Mesothelial cell of epicardium (in vitro differentiated cells): ENCODE data around the gene GNA12. TPM values are rescaled to one million over a fixed set of nuclear protein-coding genes. Genes with fewer than 3 reads are reported as not detected.

Source experiments
- DNase-seq, 2 experiments: peaks; one replicate each; pipeline ENCODE4 v3.0.0; 2021; ENCODE audit warnings: low spot score in 2 of 2; ENCODE audit not compliant: unreplicated experiment in 2 of 2
- H3K27ac Mint-ChIP-seq: 2 replicates; pipeline ENCODE4 v1.8.0; 2021; ENCODE audit warnings: mixed read lengths
- H3K27me3 Mint-ChIP-seq: 2 replicates; pipeline ENCODE4 v1.8.0; 2021; ENCODE audit warnings: low read depth, mixed read lengths
- H3K36me3 Mint-ChIP-seq: 2 replicates; pipeline ENCODE4 v1.8.0; 2021; ENCODE audit warnings: mixed read lengths
- H3K4me1 Mint-ChIP-seq: 2 replicates; pipeline ENCODE4 v1.8.0; 2021; ENCODE audit warnings: mixed read lengths
- H3K4me3 Mint-ChIP-seq: 2 replicates; pipeline ENCODE4 v1.8.0; 2021; ENCODE audit warnings: mild to moderate bottlenecking, moderate library complexity, mixed read lengths
- H3K9me3 Mint-ChIP-seq: 2 replicates; pipeline ENCODE4 v1.8.0; 2021; ENCODE audit warnings: mixed read lengths
- CTCF ChIP-seq: fragments of 200-600 bp; sonication (generic); IDR thresholded peaks from one replicate; pipeline ENCODE4 v1.5.0; 2021; ENCODE audit warnings: antibody characterized with exemption; ENCODE audit not compliant: unreplicated experiment
- total RNA-seq: library from RNA; stranded (reverse); gene quantifications from 3 replicates; pipeline ENCODE4 v1.2.1, GENCODE V29; 2021

Gene GNA12
- total RNA-seq, 1 donor from 2014 or later = 57.1 TPM

- Mint-ChIP-seq H3K4me3 (no peak overlapping the region), H3K27ac (no peak overlapping the region), H3K27me3 (no peaks in the 10 kb centered on the region), H3K4me1 (peaks cover 16% of the 10 kb centered on the region), H3K36me3 (peaks cover 45% of the 10 kb centered on the region), H3K9me3 (no peaks in the 10 kb centered on the region)
- DNase-seq = no peak
- TF ChIP-seq CTCF = no peak
These were observed 51.9 kb downstream of the GNA12 start for GRCh38 chr7:2792235-2792634.

- Mint-ChIP-seq H3K4me3 (no peak overlapping the region), H3K27me3 (no peaks in the 10 kb centered on the region), H3K27ac (no peak overlapping the region), H3K4me1 (peaks cover 16% of the 10 kb centered on the region), H3K9me3 (peaks cover 1% of the 10 kb centered on the region), H3K36me3 (peaks cover 52% of the 10 kb centered on the region)
- TF ChIP-seq CTCF = no peak
- no peak for DNase-seq
These were observed 52.7 kb downstream of the GNA12 start for GRCh38 chr7:2791390-2791789.

GRCh38 chr7:2787251-2787951, 56.7 kb downstream of the GNA12 start:
- H3K27me3 Mint-ChIP-seq = no peaks in the 10 kb centered on the region
- TF ChIP-seq CTCF = no peak
- H3K4me1 Mint-ChIP-seq = peaks cover 15% of the 10 kb centered on the region
- H3K36me3 Mint-ChIP-seq = peaks cover 40% of the 10 kb centered on the region
- DNase-seq = no peak
- peaks cover 11% of the 10 kb centered on the region for H3K9me3 Mint-ChIP-seq
- no peak overlapping the region for H3K27ac Mint-ChIP-seq
- H3K4me3 Mint-ChIP-seq = no peak overlapping the region

- no peaks in the 10 kb centered on the region for H3K27me3 Mint-ChIP-seq
- H3K9me3 Mint-ChIP-seq = peaks cover 17% of the 10 kb centered on the region
- no peak overlapping the region for H3K27ac Mint-ChIP-seq
- peaks cover 15% of the 10 kb centered on the region for H3K4me1 Mint-ChIP-seq
- DNase-seq = no peak
- TF ChIP-seq CTCF = no peak
- H3K36me3 Mint-ChIP-seq = peaks cover 39% of the 10 kb centered on the region
- no peak overlapping the region for H3K4me3 Mint-ChIP-seq
These were observed 57.4 kb downstream of the GNA12 start for GRCh38 chr7:2786607-2787116.

- H3K36me3 Mint-ChIP-seq = peaks cover 37% of the 10 kb centered on the region
- peaks cover 12% of the 10 kb centered on the region for H3K4me1 Mint-ChIP-seq
- H3K9me3 Mint-ChIP-seq = peaks cover 18% of the 10 kb centered on the region
- TF ChIP-seq CTCF = no peak
- no peak for DNase-seq
- no peak overlapping the region for H3K4me3 Mint-ChIP-seq
- H3K27ac Mint-ChIP-seq = peak overlapping the region; percentile 34
- no peaks in the 10 kb centered on the region for H3K27me3 Mint-ChIP-seq
These were observed 59.0 kb downstream of the GNA12 start for GRCh38 chr7:2785071-2785500.
